ENCODE measurements around the gene TMED10.

- TF ChIP-seq EZH2phosphoT487 (IDR thresholded peaks at IDR 0.05; ENCODE audit: borderline replicate concordance, low read depth, low read length) (no peak), CTCF (conservative IDR thresholded peaks at IDR 0.05; ENCODE audit: low read length) (no peak)
Measured at GRCh38 chr14:75134644-75135043, 41.8 kb downstream of the TMED10 start.

All from OCI-LY7 (cell line).